Endodermal cell (in vitro differentiated cells): ENCODE results near the gene RBL1. TPM values are rescaled to one million over a fixed set of nuclear protein-coding genes. Genes with fewer than 3 reads are reported as not detected.
"Not testable (repeated sequence)": the region's sequence is repeated elsewhere in the genome, so short reads cannot be mapped to it uniquely, and the experiment has no call there.

Experiments
- DNase-seq: peaks from one replicate; pipeline ENCODE4 v3.0.0-alpha.2; 2017
- H3K27ac ChIP-seq: 2 replicates; pipeline ENCODE4 v1.5.1; 2013; ENCODE audit warnings: mild to moderate bottlenecking, low read depth, low read length, moderate library complexity
- H3K27me3 ChIP-seq: 2 replicates; pipeline ENCODE4 v1.6.1; 2013; ENCODE audit warnings: mild to moderate bottlenecking, low read length, moderate library complexity; ENCODE audit not compliant: insufficient read depth, control insufficient read depth, poor library complexity, severe bottlenecking
- H3K36me3 ChIP-seq: 2 replicates; pipeline ENCODE4 v1.7.0; 2013; ENCODE audit warnings: mild to moderate bottlenecking, low read length, moderate library complexity; ENCODE audit not compliant: control insufficient read depth, insufficient read depth
- H3K4me1 ChIP-seq: one replicate; pipeline ENCODE4 v1.7.0; 2013; ENCODE audit warnings: low read length; ENCODE audit not compliant: control insufficient read depth, insufficient read depth
- H3K4me3 ChIP-seq: 2 replicates; pipeline ENCODE4 v1.5.1; 2013; ENCODE audit warnings: mild to moderate bottlenecking, low read length, moderate library complexity
- H3K9ac ChIP-seq: 2 replicates; pipeline ENCODE4 v1.6.1; 2013; ENCODE audit warnings: mild to moderate bottlenecking, low read length, moderate library complexity; ENCODE audit not compliant: poor library complexity, severe bottlenecking; ENCODE audit errors: extremely low read depth
- H3K9me3 ChIP-seq: 2 replicates; pipeline ENCODE4 v1.6.1; 2013; ENCODE audit warnings: mild to moderate bottlenecking, low read length, moderate library complexity; ENCODE audit not compliant: control insufficient read depth
- H3K27ac Mint-ChIP-seq: 2 replicates; pipeline ENCODE4 v1.8.0; 2020; ENCODE audit warnings: mixed read lengths
- H3K27me3 Mint-ChIP-seq: 2 replicates; pipeline ENCODE4 v1.8.0; 2021; ENCODE audit warnings: mild to moderate bottlenecking, mixed read lengths; ENCODE audit not compliant: insufficient read depth
- H3K36me3 Mint-ChIP-seq: 2 replicates; pipeline ENCODE4 v1.8.0; 2020; ENCODE audit warnings: low read depth, mixed read lengths
- H3K4me1 Mint-ChIP-seq: 2 replicates; pipeline ENCODE4 v1.8.0; 2020; ENCODE audit warnings: mixed read lengths
- H3K4me3 Mint-ChIP-seq: 2 replicates; pipeline ENCODE4 v1.8.0; 2020; ENCODE audit warnings: mild to moderate bottlenecking, moderate library complexity, mixed read lengths
- H3K9me3 Mint-ChIP-seq: 2 replicates; pipeline ENCODE4 v1.8.0; 2020; ENCODE audit warnings: mild to moderate bottlenecking, mixed read lengths
- WGBS, 2 experiments: methylation state at CpG; one replicate each; pipeline versions ENCODE4 v1.1.5 to v1.1.7; 2013; ENCODE audit warnings: missing lambda C conversion rate in 2 of 2, mixed read lengths in 1 of 2; ENCODE audit not compliant: insufficient coverage in 1 of 2, insufficient read length in 1 of 2; 5-methylcytosine and 5-hydroxymethylcytosine counted together
- total RNA-seq, 2 donors: library from RNA; stranded (reverse); fragmentation: NEBNext Ultra II Directional in 1 of 2; extraction: Animal tissue kit (Norgen Biotek cat#: 25700) in 1 of 2; gene quantifications; 2 replicates in 1 of 2; 3 replicates in 1 of 2; pipeline ENCODE4 v1.2.1, GENCODE V29; 2021
- TF ChIP-seq, protein P1 (sequence below): fragments of 200-600 bp; sonication (generic); conservative IDR thresholded peaks from 2 replicates; pipeline ENCODE4 v1.5.0; 2021; ENCODE audit warnings: antibody characterized with exemption, mild to moderate bottlenecking

RBL1 gene
- total RNA-seq, 2 donors from 2014 or later = 11.4 to 16.7 TPM

DNA sequence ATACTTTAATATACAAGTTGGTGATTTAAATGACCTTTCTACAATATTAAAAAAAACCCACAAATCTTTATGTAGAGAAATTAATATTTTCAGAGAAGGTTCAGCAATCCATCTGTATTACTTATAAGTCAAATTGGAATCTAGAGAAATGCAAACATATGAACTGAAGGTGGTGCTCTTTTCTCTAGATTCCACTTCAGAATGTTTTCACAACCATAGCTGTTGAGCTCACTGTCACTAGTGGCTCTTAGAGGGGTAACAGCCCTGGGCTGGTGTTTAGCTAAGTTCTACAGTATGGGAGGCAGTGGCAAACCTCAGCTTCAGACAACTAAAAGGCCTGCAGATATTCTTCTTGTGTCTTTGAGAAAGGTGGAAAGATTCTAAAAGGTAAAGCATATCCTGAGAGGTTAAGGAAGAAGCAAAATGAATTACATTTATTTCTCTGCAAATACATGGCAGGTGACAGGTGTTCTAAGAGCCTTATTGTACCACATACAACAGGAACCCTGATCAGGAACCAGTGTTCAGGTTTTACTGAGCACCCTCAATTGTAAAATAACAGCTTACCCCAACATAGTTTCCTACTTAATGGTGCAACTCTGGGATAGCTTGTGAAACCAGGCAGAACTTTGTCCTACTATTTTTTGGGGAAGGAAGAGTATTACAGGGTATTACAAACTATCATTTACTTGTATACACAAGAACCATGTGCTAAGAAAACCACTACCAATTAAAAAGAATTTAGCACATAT, 87.7 kb downstream of the RBL1 start:
- Mint-ChIP-seq H3K9me3 (peaks cover 16% of the 10 kb centered on the region), H3K27me3 (no peaks in the 10 kb centered on the region), H3K4me1 (no peaks in the 10 kb centered on the region), H3K27ac (no peak overlapping the region), H3K36me3 (peaks cover 37% of the 10 kb centered on the region), H3K4me3 (no peak overlapping the region)
- Histone ChIP-seq H3K36me3 (peaks cover 14% of the 10 kb centered on the region), H3K27me3 (no peaks in the 10 kb centered on the region), H3K27ac (no peak overlapping the region), H3K4me1 (no peaks in the 10 kb centered on the region), H3K9me3 (peaks cover 9% of the 10 kb centered on the region), H3K4me3 (no peak overlapping the region), H3K9ac (no peak overlapping the region)
- DNase-seq = no peak
- TF ChIP-seq, protein P1, sequence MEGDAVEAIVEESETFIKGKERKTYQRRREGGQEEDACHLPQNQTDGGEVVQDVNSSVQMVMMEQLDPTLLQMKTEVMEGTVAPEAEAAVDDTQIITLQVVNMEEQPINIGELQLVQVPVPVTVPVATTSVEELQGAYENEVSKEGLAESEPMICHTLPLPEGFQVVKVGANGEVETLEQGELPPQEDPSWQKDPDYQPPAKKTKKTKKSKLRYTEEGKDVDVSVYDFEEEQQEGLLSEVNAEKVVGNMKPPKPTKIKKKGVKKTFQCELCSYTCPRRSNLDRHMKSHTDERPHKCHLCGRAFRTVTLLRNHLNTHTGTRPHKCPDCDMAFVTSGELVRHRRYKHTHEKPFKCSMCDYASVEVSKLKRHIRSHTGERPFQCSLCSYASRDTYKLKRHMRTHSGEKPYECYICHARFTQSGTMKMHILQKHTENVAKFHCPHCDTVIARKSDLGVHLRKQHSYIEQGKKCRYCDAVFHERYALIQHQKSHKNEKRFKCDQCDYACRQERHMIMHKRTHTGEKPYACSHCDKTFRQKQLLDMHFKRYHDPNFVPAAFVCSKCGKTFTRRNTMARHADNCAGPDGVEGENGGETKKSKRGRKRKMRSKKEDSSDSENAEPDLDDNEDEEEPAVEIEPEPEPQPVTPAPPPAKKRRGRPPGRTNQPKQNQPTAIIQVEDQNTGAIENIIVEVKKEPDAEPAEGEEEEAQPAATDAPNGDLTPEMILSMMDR = peak; percentile 16

DNA sequence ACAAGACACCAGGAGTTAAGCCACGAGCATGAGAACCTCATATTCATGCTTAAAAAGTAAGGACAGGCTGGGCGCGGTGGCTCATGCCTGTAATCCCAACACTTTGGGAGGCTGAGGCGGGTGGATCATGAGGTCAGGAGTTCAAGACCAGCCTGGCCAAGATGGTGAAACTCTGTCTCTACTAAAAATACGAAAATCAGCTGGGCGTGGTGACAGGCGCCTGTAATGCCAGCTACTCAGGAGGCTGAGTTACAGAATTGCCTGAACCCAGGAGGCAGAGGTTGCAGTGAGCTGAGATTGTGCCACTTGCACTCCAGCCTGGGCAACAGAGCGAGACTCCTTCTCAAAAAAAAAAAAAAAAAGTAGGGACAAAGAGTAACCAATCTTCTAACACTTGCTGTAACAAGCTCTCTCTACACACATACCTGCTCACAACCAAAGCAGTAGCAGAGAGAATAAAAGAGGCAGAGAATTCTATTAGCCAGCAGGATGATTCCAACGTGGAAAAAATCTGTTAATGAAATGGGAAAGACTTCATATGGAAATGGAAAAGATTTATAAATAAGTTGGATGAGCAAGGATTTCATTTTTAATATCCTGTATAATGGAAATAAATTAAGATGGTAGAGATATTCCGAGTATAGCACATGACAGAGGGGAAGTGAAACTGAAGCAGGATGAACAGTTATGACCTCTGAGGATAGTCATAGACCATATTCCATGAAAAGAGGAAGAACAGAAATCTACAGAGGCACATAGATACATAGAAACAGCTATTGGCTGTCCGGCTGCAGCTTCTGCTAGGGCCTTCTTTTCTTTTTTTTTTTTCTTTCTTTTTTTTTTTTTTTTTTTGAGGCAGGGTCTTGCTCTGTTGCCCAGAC, 90.5 kb downstream of the RBL1 start:
- H3K9ac ChIP-seq, H3K27ac ChIP-seq, DNase-seq, H3K9me3 ChIP-seq, H3K9me3 Mint-ChIP-seq, H3K27me3 ChIP-seq, H3K27ac Mint-ChIP-seq, H3K4me1 Mint-ChIP-seq, H3K4me3 Mint-ChIP-seq, H3K27me3 Mint-ChIP-seq, H3K4me3 ChIP-seq, H3K4me1 ChIP-seq: not testable (repeated sequence)
- peaks cover 17% of the 10 kb centered on the region for H3K36me3 ChIP-seq
- WGBS, 2 experiments = 97 to 98% methylated on average over 9 to 11 of the region's 11 CpGs
- peaks cover 32% of the 10 kb centered on the region for H3K36me3 Mint-ChIP-seq

DNA sequence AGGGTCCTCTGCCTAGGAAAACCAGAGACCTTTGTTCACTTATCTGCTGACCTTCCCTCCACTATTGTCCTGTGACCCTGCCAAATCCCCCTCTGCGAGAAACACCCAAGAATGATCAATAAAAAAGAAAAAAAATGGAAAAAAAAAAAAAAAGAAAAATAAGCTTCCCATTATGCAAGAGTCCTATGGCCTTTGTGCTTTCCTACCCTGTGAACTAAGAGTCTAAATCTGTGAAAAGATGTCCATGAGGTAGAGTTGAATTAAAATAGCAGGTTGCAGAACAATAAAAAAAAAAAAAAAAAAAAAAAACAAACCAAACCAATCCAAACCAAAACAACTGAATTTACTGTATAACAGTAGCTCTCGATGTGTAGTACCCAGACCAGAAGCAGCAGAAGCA, 94.2 kb downstream of the RBL1 start:
- not testable (repeated sequence) for H3K27me3 ChIP-seq, H3K4me3 ChIP-seq, DNase-seq, H3K4me1 ChIP-seq, H3K4me1 Mint-ChIP-seq, H3K27ac ChIP-seq, H3K4me3 Mint-ChIP-seq, H3K9me3 ChIP-seq, H3K27ac Mint-ChIP-seq, H3K27me3 Mint-ChIP-seq, H3K9ac ChIP-seq
- H3K36me3 ChIP-seq = peaks cover 35% of the 10 kb centered on the region
- 88 to 93% methylated on average over 1 of the region's 2 CpGs for WGBS, 2 experiments
- Mint-ChIP-seq H3K9me3 (peaks cover 27% of the 10 kb centered on the region), H3K36me3 (peaks cover 49% of the 10 kb centered on the region)

- H3K27ac Mint-ChIP-seq = not testable (repeated sequence)
Observed at GRCh38 chr20:37000171-37000570, 95.6 kb downstream of the RBL1 start.

More at GRCh38 chr20:37000171-37000570, 95.6 kb downstream of the RBL1 start:
- peaks cover 41% of the 10 kb centered on the region for H3K9me3 Mint-ChIP-seq
- Histone ChIP-seq H3K9me3 (peaks cover 19% of the 10 kb centered on the region), H3K36me3 (peaks cover 29% of the 10 kb centered on the region)
- H3K4me1 ChIP-seq, DNase-seq, H3K4me1 Mint-ChIP-seq, H3K4me3 Mint-ChIP-seq, H3K27me3 ChIP-seq, H3K9ac ChIP-seq, H3K4me3 ChIP-seq, H3K27ac ChIP-seq, H3K27me3 Mint-ChIP-seq: not testable (repeated sequence)
- peaks cover 60% of the 10 kb centered on the region for H3K36me3 Mint-ChIP-seq
- no CpG with 5 or more reads among the region's 26 CpGs for WGBS, 2 experiments
